ENCODE data around the gene ANGPTL4.
A peak's percentile ranks its signal among the peaks of the same experiment; 100 is the strongest.

Gene ANGPTL4

GRCh38 chr19:8366121-8366581 lies 2.2 kb downstream of the ANGPTL4 start:
- H3K79me1 ChIP-seq (ENCODE audit: low read length) = peaks cover 10% of the 10 kb centered on the region
- no CpG with 5 or more reads among the region's 11 CpGs for WGBS (ENCODE audit: extremely low coverage, insufficient coverage, insufficient read length)
- DNase-seq = peak in 1 of 2 donors; percentile 37

GRCh38 chr19:8366961-8367326 lies 3.0 kb downstream of the ANGPTL4 start:
- H2AFZ ChIP-seq (ENCODE audit: insufficient read depth, low read length, poor library complexity) = no peak overlapping the region
- H3K14ac ChIP-seq (ENCODE audit: low read length) = peak overlapping the region; percentile 49
- peak overlapping the region; percentile 65 for H4K91ac ChIP-seq (ENCODE audit: low read depth, low read length)
- H4K12ac ChIP-seq (ENCODE audit: low read depth, low read length) = no peak overlapping the region
- H3K27ac ChIP-seq (ENCODE audit: low read depth, low read length) = peak overlapping the region; percentile 2
- H2BK12ac ChIP-seq (ENCODE audit: low read length) = peak overlapping the region; percentile 67
- peaks cover 6% of the 10 kb centered on the region for H3K27me3 ChIP-seq (ENCODE audit: insufficient read depth, low read length)
- H3K4ac ChIP-seq (ENCODE audit: low read depth, low read length) = peak overlapping the region; percentile 18
- peaks cover 10% of the 10 kb centered on the region for H3K79me1 ChIP-seq (ENCODE audit: low read length)
- peak overlapping the region; percentile 14 for H4K8ac ChIP-seq (ENCODE audit: low read depth, low read length)
- peaks cover 0 to 4% of the 10 kb centered on the region in 2 experiments for H3K36me3 ChIP-seq (ENCODE audit: control insufficient read depth in 1 of 2, insufficient read depth in 2 of 2, low read length in 2 of 2)
- H3K9ac ChIP-seq (ENCODE audit: low read length) = no peak overlapping the region
- H3K9me3 ChIP-seq (ENCODE audit: insufficient read depth, low read depth, low read length) = peaks cover 12% of the 10 kb centered on the region
- WGBS (ENCODE audit: extremely low coverage, insufficient coverage, insufficient read length) = no CpG with 5 or more reads among the region's 13 CpGs
- H3K4me2 ChIP-seq (ENCODE audit: low read length) = peak overlapping the region; percentile 25
- peak overlapping the region; percentile 15 for H2BK5ac ChIP-seq (ENCODE audit: low read depth, low read length, poor library complexity)
- peaks cover 23 to 27% of the 10 kb centered on the region in 2 experiments for H3K4me1 ChIP-seq (ENCODE audit: control insufficient read depth in 1 of 2, insufficient read depth in 2 of 2, low read length in 2 of 2)
- peaks cover 3% of the 10 kb centered on the region for H3K79me2 ChIP-seq (ENCODE audit: control insufficient read depth, insufficient read depth, low read length, poor library complexity)
- H2BK120ac ChIP-seq (ENCODE audit: insufficient read depth, low read length, poor library complexity) = peak overlapping the region; percentile 25
- DNase-seq = peak in 1 of 2 donors; percentile 50
- H3K4me3 ChIP-seq (ENCODE audit: low read depth, low read length) = no peak overlapping the region
- H3K18ac ChIP-seq (ENCODE audit: low read length) = peak overlapping the region; percentile 43
- H3K23ac ChIP-seq (ENCODE audit: low read length) = no peak overlapping the region
- H2AK5ac ChIP-seq (ENCODE audit: low read length) = peak overlapping the region; percentile 36

More at GRCh38 chr19:8366121-8366581, 2.2 kb downstream of the ANGPTL4 start:
- Histone ChIP-seq H3K9me3 (ENCODE audit: insufficient read depth, low read depth, low read length) (peaks cover 12% of the 10 kb centered on the region), H2BK120ac (ENCODE audit: insufficient read depth, low read length, poor library complexity) (no peak overlapping the region), H3K23ac (ENCODE audit: low read length) (no peak overlapping the region), H3K27me3 (ENCODE audit: insufficient read depth, low read length) (peaks cover 6% of the 10 kb centered on the region), H2AFZ (ENCODE audit: insufficient read depth, low read length, poor library complexity) (no peak overlapping the region), H4K12ac (ENCODE audit: low read depth, low read length) (no peak overlapping the region), H3K36me3 (ENCODE audit: control insufficient read depth in 1 of 2, insufficient read depth in 2 of 2, low read length in 2 of 2) (peaks cover 0 to under 1% of the 10 kb centered on the region in 2 experiments), H3K4ac (ENCODE audit: low read depth, low read length) (no peak overlapping the region), H3K14ac (ENCODE audit: low read length) (no peak overlapping the region), H3K9ac (ENCODE audit: low read length) (no peak overlapping the region), H3K18ac (ENCODE audit: low read length) (no peak overlapping the region), H2AK5ac (ENCODE audit: low read length) (peak overlapping the region; percentile 45), H2BK5ac (ENCODE audit: low read depth, low read length, poor library complexity) (no peak overlapping the region), H2BK12ac (ENCODE audit: low read length) (peak overlapping the region; percentile 21), H3K4me2 (ENCODE audit: low read length) (no peak overlapping the region), H4K8ac (ENCODE audit: low read depth, low read length) (no peak overlapping the region), H3K79me2 (ENCODE audit: control insufficient read depth, insufficient read depth, low read length, poor library complexity) (peaks cover 3% of the 10 kb centered on the region), H4K91ac (ENCODE audit: low read depth, low read length) (peak overlapping the region; percentile 3), H3K4me1 (ENCODE audit: control insufficient read depth in 1 of 2, insufficient read depth in 2 of 2, low read length in 2 of 2) (peaks cover 21 to 27% of the 10 kb centered on the region in 2 experiments), H3K27ac (ENCODE audit: low read depth, low read length) (no peak overlapping the region), H3K4me3 (ENCODE audit: low read depth, low read length) (no peak overlapping the region)

- Histone ChIP-seq H3K9me3 (ENCODE audit: insufficient read depth, low read depth, low read length) (peaks cover 12% of the 10 kb centered on the region), H3K4me2 (ENCODE audit: low read length) (peak overlapping the region; percentile 25), H3K4ac (ENCODE audit: low read depth, low read length) (no peak overlapping the region), H2BK120ac (ENCODE audit: insufficient read depth, low read length, poor library complexity) (peak overlapping the region; percentile 78), H3K79me2 (ENCODE audit: control insufficient read depth, insufficient read depth, low read length, poor library complexity) (peaks cover 3% of the 10 kb centered on the region), H3K4me1 (ENCODE audit: control insufficient read depth in 1 of 2, insufficient read depth in 2 of 2, low read length in 2 of 2) (peaks cover 21 to 27% of the 10 kb centered on the region in 2 experiments), H4K8ac (ENCODE audit: low read depth, low read length) (peak overlapping the region; percentile 14), H3K23ac (ENCODE audit: low read length) (no peak overlapping the region), H2BK12ac (ENCODE audit: low read length) (peak overlapping the region; percentile 67), H3K18ac (ENCODE audit: low read length) (peak overlapping the region; percentile 43), H3K9ac (ENCODE audit: low read length) (no peak overlapping the region), H3K79me1 (ENCODE audit: low read length) (peaks cover 10% of the 10 kb centered on the region), H3K14ac (ENCODE audit: low read length) (peak overlapping the region; percentile 49), H2AK5ac (ENCODE audit: low read length) (peak overlapping the region; percentile 36), H3K4me3 (ENCODE audit: low read depth, low read length) (no peak overlapping the region), H4K12ac (ENCODE audit: low read depth, low read length) (no peak overlapping the region), H2AFZ (ENCODE audit: insufficient read depth, low read length, poor library complexity) (no peak overlapping the region), H3K27me3 (ENCODE audit: insufficient read depth, low read length) (peaks cover 6% of the 10 kb centered on the region), H3K36me3 (ENCODE audit: control insufficient read depth in 1 of 2, insufficient read depth in 2 of 2, low read length in 2 of 2) (peaks cover 0 to 4% of the 10 kb centered on the region in 2 experiments), H4K91ac (ENCODE audit: low read depth, low read length) (peak overlapping the region; percentile 65), H3K27ac (ENCODE audit: low read depth, low read length) (peak overlapping the region; percentile 2), H2BK5ac (ENCODE audit: low read depth, low read length, poor library complexity) (peak overlapping the region; percentile 15)
- WGBS (ENCODE audit: extremely low coverage, insufficient coverage, insufficient read length) = no CpG with 5 or more reads among the region's 23 CpGs
- peak; percentile 98 for DNase-seq
These were observed 3.5 kb downstream of the ANGPTL4 start for GRCh38 chr19:8367327-8368001.

- Histone ChIP-seq H3K79me1 (ENCODE audit: low read length) (peaks cover 5% of the 10 kb centered on the region), H3K9ac (ENCODE audit: low read length) (no peak overlapping the region), H4K8ac (ENCODE audit: low read depth, low read length) (no peak overlapping the region), H3K14ac (ENCODE audit: low read length) (no peak overlapping the region), H3K23ac (ENCODE audit: low read length) (no peak overlapping the region), H3K4me1 (ENCODE audit: control insufficient read depth in 1 of 2, insufficient read depth in 2 of 2, low read length in 2 of 2) (peaks cover 18 to 19% of the 10 kb centered on the region in 2 experiments), H2BK12ac (ENCODE audit: low read length) (no peak overlapping the region), H4K12ac (ENCODE audit: low read depth, low read length) (no peak overlapping the region), H4K91ac (ENCODE audit: low read depth, low read length) (peak overlapping the region; percentile 4), H3K27me3 (ENCODE audit: insufficient read depth, low read length) (no peaks in the 10 kb centered on the region), H3K79me2 (ENCODE audit: control insufficient read depth, insufficient read depth, low read length, poor library complexity) (peaks cover 3% of the 10 kb centered on the region), H3K27ac (ENCODE audit: low read depth, low read length) (no peak overlapping the region), H3K9me3 (ENCODE audit: insufficient read depth, low read depth, low read length) (peaks cover 9% of the 10 kb centered on the region), H3K4ac (ENCODE audit: low read depth, low read length) (no peak overlapping the region), H3K36me3 (ENCODE audit: control insufficient read depth in 1 of 2, insufficient read depth in 2 of 2, low read length in 2 of 2) (peaks cover 4 to 8% of the 10 kb centered on the region in 2 experiments), H2BK5ac (ENCODE audit: low read depth, low read length, poor library complexity) (no peak overlapping the region), H3K4me3 (ENCODE audit: low read depth, low read length) (no peak overlapping the region), H3K4me2 (ENCODE audit: low read length) (no peak overlapping the region), H2BK120ac (ENCODE audit: insufficient read depth, low read length, poor library complexity) (no peak overlapping the region), H3K18ac (ENCODE audit: low read length) (no peak overlapping the region), H2AK5ac (ENCODE audit: low read length) (no peak overlapping the region), H2AFZ (ENCODE audit: insufficient read depth, low read length, poor library complexity) (no peak overlapping the region)
- DNase-seq = peak; percentile 71 to 72
- WGBS (ENCODE audit: extremely low coverage, insufficient coverage, insufficient read length) = no CpG with 5 or more reads among the region's 19 CpGs
These were observed 6.4 kb downstream of the ANGPTL4 start for GRCh38 chr19:8370176-8371010.

Measured in trophoblast cell (in vitro differentiated cells and primary cell).